CD4-positive, CD25-positive, alpha-beta regulatory T cell (primary cell): ENCODE results near the gene NTN1. TPM values are rescaled to one million over a fixed set of nuclear protein-coding genes. Genes with fewer than 3 reads are reported as not detected.

Experiments used
- polyA plus RNA-seq, 4 donors: library from polyadenylated mRNA; unstranded; fragments of 300-500 nt; fragmentation: Illumina TruSeq; gene quantifications; one replicate each; pipeline ENCODE4 v1.2.3, GENCODE V29; 2021
- total RNA-seq: library from RNA; stranded (reverse); gene quantifications from one replicate; pipeline ENCODE4 v1.2.3, GENCODE V29; 2022

Gene NTN1
- total and polyA plus RNA-seq, 5 donors from 2014 or later, result 0.03 TPM; not detected in 4

Other genes with a start within 250 kb of the NTN1 start
- not detected for gene MFSD6L, start 222.1 kb upstream of the NTN1 start, total RNA-seq
- gene MFSD6L, start 222.1 kb upstream of the NTN1 start, polyA plus RNA-seq, result not detected
- 1.1 TPM for gene PIK3R6, start 153.8 kb upstream of the NTN1 start, total RNA-seq
- gene PIK3R6, start 153.8 kb upstream of the NTN1 start, polyA plus RNA-seq, result not detected
- gene PIK3R5, start 55.8 kb upstream of the NTN1 start, total RNA-seq, result 275 TPM
- gene PIK3R5, start 55.8 kb upstream of the NTN1 start, polyA plus RNA-seq, result 10 to 100 TPM; 34.8 to 40.1 (median 36.9) TPM